Thyroid gland (tissue), 4 donors: ENCODE results near the gene DR1. TPM values are rescaled to one million over a fixed set of nuclear protein-coding genes. Genes with fewer than 3 reads are reported as not detected.

Experiments used
- DNase-seq, 2 donors: peaks; one replicate each; pipeline ENCODE4 v3.0.0-alpha.2; 2019
- H3K27ac ChIP-seq, 3 donors: fragments of 200-600 bp; sonication (generic); 1 replicate in 2 of 3; 2 replicates in 1 of 3; pipeline ENCODE4 v1.5.1; 2016 to 2019; ENCODE audit warnings: mild to moderate bottlenecking in 1 of 3, moderate library complexity in 1 of 3
- H3K27me3 ChIP-seq: fragments of 200-600 bp; sonication (generic); one replicate; pipeline ENCODE4 v1.5.1; 2019
- H3K36me3 ChIP-seq, 2 donors: fragments of 200-600 bp; sonication (generic); one replicate each; pipeline ENCODE4 v1.5.1; 2016 to 2019
- H3K4me1 ChIP-seq, 2 donors: fragments of 200-600 bp; sonication (generic); one replicate each; pipeline ENCODE4 v1.5.1; 2017 to 2019
- H3K4me3 ChIP-seq, 3 donors: fragments of 200-600 bp; sonication (generic); replicated peaks in 1 of 3; 1 replicate in 2 of 3; 2 replicates in 1 of 3; pipeline ENCODE4 v1.5.1; 2016; ENCODE audit warnings: mild to moderate bottlenecking in 1 of 3
- H3K9me3 ChIP-seq: fragments of 200-600 bp; sonication (generic); one replicate; pipeline ENCODE4 v1.5.1; 2017
- CTCF ChIP-seq, 6 experiments: fragments of 200-600 bp in 3 of 6; fragments of 450-650 bp in 3 of 6; sonication (generic) in 3 of 6; IDR thresholded peaks; one replicate each; pipeline ENCODE4 v1.5.1; 2016 to 2019; ENCODE audit warnings: antibody characterized with exemption in 6 of 6, mild to moderate bottlenecking in 2 of 6, inconsistent platforms in 1 of 6, moderate library complexity in 1 of 6
- POLR2A ChIP-seq, 2 donors: fragments of 450-650 bp; IDR thresholded peaks; one replicate each; pipeline ENCODE4 v1.6.1; 2017; ENCODE audit warnings: antibody characterized with exemption in 2 of 2, mild to moderate bottlenecking in 2 of 2, moderate library complexity in 1 of 2
- WGBS, 2 donors: methylation state at CpG; one replicate each; pipeline ENCODE4 v1.1.5; 2017; 5-methylcytosine and 5-hydroxymethylcytosine counted together
- intact Hi-C: fragments of 100-400 bp; cut with DNase I; formaldehyde crosslinking; loops from one replicate; pipeline ENCODE4 v1.15.1; 2023
- total RNA-seq, 4 donors: library from RNA; depleted of rRNA; stranded (reverse); fragments of >200 nt; gene quantifications; one replicate each; pipeline ENCODE4 v1.2.3, GENCODE V29; 2016

The DR1 gene
- total RNA-seq, 4 donors from 2014 or later, result 31.2 to 47.4 (median 34.1) TPM

GRCh38 chr1:93353286-93353685 lies 7.6 kb downstream of the DR1 start:
- Histone ChIP-seq H3K4me3 (no peak overlapping the region), H3K27ac (peak overlapping the region in 2 of 3 donors; percentile 37 to 47), H3K36me3 (peaks cover 0 to 8% of the 10 kb centered on the region in 2 donors), H3K4me1 (peaks cover 22 to 30% of the 10 kb centered on the region in 2 donors), H3K27me3 (no peaks in the 10 kb centered on the region), H3K9me3 (no peaks in the 10 kb centered on the region)
- no peak for TF ChIP-seq CTCF (IDR thresholded peaks at IDR 0.05)
- no peak for TF ChIP-seq POLR2A (IDR thresholded peaks at IDR 0.05)
- no peak for DNase-seq
- 43 to 77% methylated on average over 1 of the region's 1 CpG for WGBS, 2 donors
- intact Hi-C loops, result no loop called here

- Histone ChIP-seq H3K36me3 (peaks cover 0 to 11% of the 10 kb centered on the region in 2 donors), H3K4me1 (peaks cover 16 to 20% of the 10 kb centered on the region in 2 donors), H3K27me3 (no peaks in the 10 kb centered on the region), H3K27ac (no peak overlapping the region), H3K9me3 (no peaks in the 10 kb centered on the region), H3K4me3 (no peak overlapping the region)
- intact Hi-C loops, result no loop called here
- no peak for TF ChIP-seq POLR2A (IDR thresholded peaks at IDR 0.05)
- no peak for TF ChIP-seq CTCF (IDR thresholded peaks at IDR 0.05)
- DNase-seq, result no peak
- WGBS, 2 donors, result 48 to 91% methylated on average over 2 of the region's 2 CpGs
Observed at GRCh38 chr1:93354749-93355148, 9.0 kb downstream of the DR1 start.

- intact Hi-C loops, result no loop called here
Observed at GRCh38 chr1:93357242-93357641, 11.5 kb downstream of the DR1 start.

GRCh38 chr1:93358293-93358692 lies 12.6 kb downstream of the DR1 start:
- Histone ChIP-seq H3K27me3 (no peaks in the 10 kb centered on the region), H3K9me3 (no peaks in the 10 kb centered on the region), H3K36me3 (peaks cover 0 to 11% of the 10 kb centered on the region in 2 donors), H3K4me3 (no peak overlapping the region), H3K4me1 (peaks cover 6 to 8% of the 10 kb centered on the region in 2 donors), H3K27ac (no peak overlapping the region)
- no peak for TF ChIP-seq POLR2A (IDR thresholded peaks at IDR 0.05)
- no peak for TF ChIP-seq CTCF (IDR thresholded peaks at IDR 0.05)
- DNase-seq, result no peak
- intact Hi-C loops, result no loop called here
- 83 to 93% methylated on average over 6 of the region's 6 CpGs for WGBS, 2 donors

More at GRCh38 chr1:93357242-93357641, 11.5 kb downstream of the DR1 start:
- no peak overlapping the region for H3K4me3 ChIP-seq
- peaks cover 0 to 11% of the 10 kb centered on the region in 2 donors for H3K36me3 ChIP-seq
- TF ChIP-seq CTCF (IDR thresholded peaks at IDR 0.05) (no peak), POLR2A (IDR thresholded peaks at IDR 0.05) (no peak)
- 94 to 96% methylated on average over 2 of the region's 2 CpGs for WGBS, 2 donors
- H3K9me3 ChIP-seq, result no peaks in the 10 kb centered on the region
- no peak overlapping the region for H3K27ac ChIP-seq
- H3K27me3 ChIP-seq, result no peaks in the 10 kb centered on the region
- H3K4me1 ChIP-seq, result peaks cover 12 to 13% of the 10 kb centered on the region in 2 donors
- DNase-seq, result no peak

- peaks cover 0 to 13% of the 10 kb centered on the region in 2 donors for H3K36me3 ChIP-seq
- no peaks in the 10 kb centered on the region for H3K9me3 ChIP-seq
- H3K27ac ChIP-seq, result no peak overlapping the region
- WGBS, 2 donors, result 96 to 97% methylated on average over 1 of the region's 1 CpG
- intact Hi-C loops, result no loop called here
- TF ChIP-seq CTCF (IDR thresholded peaks at IDR 0.05), result no peak
- no peak for TF ChIP-seq POLR2A (IDR thresholded peaks at IDR 0.05)
- DNase-seq, result no peak
- H3K27me3 ChIP-seq, result no peaks in the 10 kb centered on the region
- no peaks in the 10 kb centered on the region for H3K4me1 ChIP-seq
- no peak overlapping the region for H3K4me3 ChIP-seq
Observed at GRCh38 chr1:93360111-93360510, 14.4 kb downstream of the DR1 start.
